Measurements from ENCODE around the gene ANTKMT.
"Not testable (repeated sequence)": the region's sequence is repeated elsewhere in the genome, so short reads cannot be mapped to it uniquely, and the experiment has no call there.

The ANTKMT gene

DNA sequence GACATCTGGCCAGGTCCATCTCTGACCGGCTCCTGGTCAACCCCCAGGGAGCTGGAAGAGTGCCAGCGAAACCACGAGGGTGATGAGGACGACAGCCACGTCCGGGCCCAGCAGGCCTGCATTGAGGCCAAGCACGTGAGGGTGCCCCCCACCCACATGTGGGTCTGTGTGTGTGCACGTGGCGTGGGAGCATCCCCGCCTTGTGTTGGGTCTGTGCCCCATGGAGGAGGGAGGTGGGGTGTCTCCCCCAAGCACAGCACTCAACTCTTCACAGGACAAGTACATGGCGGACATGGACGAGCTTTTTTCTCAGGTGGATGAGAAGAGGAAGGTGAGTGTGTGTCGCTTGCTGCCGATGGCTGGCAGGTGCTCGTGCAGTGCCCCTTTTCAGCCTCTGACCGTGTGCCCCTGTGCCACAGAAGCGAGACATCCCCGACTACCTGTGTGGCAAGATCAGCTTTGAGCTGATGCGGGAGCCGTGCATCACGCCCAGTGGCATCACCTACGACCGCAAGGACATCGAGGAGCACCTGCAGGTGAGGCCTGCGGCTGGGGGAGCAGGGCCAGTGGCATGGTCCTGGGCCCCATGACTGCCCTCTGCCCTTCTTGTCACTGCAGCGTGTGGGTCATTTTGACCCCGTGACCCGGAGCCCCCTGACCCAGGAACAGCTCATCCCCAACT lies 39.1 kb upstream of the ANTKMT start:
- DNase-seq = no peak

- DNase-seq = no peak
Measured at GRCh38 chr16:682493-683395, 38.2 kb upstream of the ANTKMT start.

- no peak for DNase-seq
Measured at GRCh38 chr16:683396-684070, 37.4 kb upstream of the ANTKMT start.

- DNase-seq = peak; percentile 98
Measured at GRCh38 chr16:684071-684794, 36.7 kb upstream of the ANTKMT start, which contains the start of gene JMJD8. JMJD8 (minus strand) TSS chr16:684334; CDS start chr16:684319, 15 bp downstream.

- no peak for DNase-seq
Measured at GRCh38 chr16:684961-685696, 35.8 kb upstream of the ANTKMT start.

GRCh38 chr16:685967-686366 lies 35.0 kb upstream of the ANTKMT start:
- no peak for DNase-seq

DNA sequence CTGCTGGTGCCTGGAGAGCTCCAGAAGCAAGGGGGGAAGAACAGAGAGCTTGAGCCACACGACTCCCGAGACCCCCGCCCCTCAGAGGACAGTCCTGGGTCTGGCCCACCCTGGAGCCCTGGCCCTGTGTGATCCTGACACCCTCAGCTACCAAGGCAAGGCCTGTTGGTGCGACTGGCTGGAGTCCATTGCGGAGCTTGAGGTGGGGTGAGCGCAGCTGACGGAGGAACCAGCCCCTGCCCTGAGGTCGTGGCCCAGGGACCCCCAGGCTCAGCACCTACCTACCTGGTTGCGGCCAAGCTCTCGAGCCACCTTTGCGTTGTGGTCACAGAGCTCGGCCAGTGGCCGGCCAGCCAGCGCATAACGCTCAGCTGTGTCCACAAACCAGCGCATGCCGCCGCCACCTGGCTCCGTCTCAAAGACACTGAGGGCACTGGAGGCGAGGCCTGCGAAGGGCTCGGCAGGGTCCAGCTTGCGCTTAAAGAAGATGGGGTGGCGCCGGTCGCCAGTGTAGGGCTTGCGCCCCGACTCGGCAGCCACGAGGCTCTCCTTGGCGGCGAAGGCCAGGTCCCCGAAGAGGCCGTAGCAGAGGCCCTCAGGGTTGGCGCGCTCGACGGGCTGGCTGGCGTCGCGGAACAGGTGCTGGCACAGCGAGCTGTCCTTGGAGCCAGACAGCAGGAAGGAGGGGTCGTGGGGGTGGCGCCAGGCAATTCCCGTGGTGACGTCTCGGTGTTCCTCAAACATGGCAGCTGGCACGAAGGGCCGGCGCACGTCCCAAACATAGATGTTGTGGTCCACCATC lies 34.3 kb upstream of the ANTKMT start:
- DNase-seq = no peak

- DNase-seq = no peak
Measured at GRCh38 chr16:687499-687898, 33.4 kb upstream of the ANTKMT start.

DNA sequence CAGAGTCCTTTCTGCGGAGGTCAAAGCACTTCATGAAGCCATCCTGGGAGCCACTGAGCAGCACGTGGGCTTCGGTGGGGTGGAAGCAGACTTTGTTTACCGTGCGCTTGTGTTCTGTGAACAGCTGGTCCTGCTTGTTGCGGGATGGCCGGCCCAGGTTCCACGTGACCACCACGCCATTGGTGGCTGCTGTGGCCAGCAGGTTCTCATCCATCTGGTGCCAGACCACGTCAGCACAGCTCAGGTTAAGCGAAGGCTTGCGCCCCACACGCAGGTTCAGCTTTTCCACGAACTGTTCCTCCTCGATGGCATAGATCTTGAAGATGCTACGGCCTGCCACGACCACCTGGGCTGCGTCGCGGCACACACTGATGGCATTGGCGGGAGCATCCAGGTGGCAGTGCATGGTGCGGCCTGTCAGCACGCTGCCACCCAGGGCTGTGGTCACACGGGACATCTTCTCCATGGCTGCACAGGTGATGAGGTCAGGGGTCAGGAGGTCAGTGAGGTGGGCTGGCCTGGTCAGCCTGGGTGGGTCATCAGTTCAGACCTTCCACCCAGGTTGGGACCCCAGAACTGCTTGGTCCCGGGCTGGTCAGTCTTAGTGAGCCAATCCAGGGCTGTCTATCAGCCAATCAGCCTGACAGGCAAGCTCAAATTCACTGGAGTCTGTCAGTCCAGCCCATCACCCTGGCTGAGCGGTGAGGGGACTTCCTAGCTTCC lies 31.6 kb upstream of the ANTKMT start:
- DNase-seq = no peak

- not testable (repeated sequence) for DNase-seq
Measured at GRCh38 chr16:691242-691641, 29.7 kb upstream of the ANTKMT start.

- no peak for DNase-seq
Measured at GRCh38 chr16:692356-693108, 28.4 kb upstream of the ANTKMT start.

DNA sequence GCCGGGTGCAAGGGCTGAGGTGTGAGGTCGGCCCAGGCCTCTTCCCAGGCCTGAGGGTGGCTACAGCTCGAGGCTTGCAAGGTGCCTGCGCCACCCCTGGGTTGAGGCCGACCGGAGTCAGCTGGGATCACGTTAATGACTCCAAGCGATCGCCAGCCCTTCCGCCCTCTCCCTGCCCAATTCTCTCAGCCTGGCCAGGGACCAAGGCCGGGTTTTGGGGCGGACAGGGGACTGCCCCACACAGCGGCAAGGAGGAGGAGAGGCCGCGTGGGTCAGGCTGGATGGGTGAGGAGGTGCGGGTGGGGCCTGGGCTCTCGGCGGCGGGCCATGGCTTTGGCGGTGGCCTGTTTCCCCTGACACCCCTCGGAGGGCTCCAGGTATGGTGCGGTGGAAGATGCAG lies 27.6 kb upstream of the ANTKMT start:
- no peak for DNase-seq

- no peak for DNase-seq
Measured at GRCh38 chr16:693766-694165, 27.2 kb upstream of the ANTKMT start.

GRCh38 chr16:694187-694862 lies 26.6 kb upstream of the ANTKMT start:
- no peak for DNase-seq

DNA sequence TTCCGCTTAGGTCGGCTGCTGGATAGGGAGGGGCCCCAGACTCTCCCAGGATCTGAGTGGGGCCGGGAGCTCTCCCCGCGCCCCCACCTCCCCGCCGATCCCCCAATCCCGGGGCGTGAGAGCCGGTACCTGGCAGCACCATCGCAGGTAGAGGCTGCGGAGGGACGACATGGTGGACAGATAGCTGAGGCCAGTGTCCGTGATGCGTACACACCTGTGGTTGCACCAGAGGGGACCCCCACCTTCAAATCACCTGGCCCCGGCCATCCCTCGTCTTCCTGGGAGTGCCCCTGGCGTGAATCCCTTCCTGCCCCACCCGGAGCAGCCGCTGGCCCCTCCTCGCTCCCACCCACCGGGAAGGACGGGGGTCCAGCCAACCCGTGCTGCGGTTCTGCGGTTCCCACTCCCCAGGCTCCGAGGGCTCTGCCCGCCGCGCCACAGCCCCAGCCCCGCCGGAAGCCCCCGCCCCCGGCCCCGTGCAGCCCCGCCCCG lies 26.0 kb upstream of the ANTKMT start:
- no peak for DNase-seq

DNA sequence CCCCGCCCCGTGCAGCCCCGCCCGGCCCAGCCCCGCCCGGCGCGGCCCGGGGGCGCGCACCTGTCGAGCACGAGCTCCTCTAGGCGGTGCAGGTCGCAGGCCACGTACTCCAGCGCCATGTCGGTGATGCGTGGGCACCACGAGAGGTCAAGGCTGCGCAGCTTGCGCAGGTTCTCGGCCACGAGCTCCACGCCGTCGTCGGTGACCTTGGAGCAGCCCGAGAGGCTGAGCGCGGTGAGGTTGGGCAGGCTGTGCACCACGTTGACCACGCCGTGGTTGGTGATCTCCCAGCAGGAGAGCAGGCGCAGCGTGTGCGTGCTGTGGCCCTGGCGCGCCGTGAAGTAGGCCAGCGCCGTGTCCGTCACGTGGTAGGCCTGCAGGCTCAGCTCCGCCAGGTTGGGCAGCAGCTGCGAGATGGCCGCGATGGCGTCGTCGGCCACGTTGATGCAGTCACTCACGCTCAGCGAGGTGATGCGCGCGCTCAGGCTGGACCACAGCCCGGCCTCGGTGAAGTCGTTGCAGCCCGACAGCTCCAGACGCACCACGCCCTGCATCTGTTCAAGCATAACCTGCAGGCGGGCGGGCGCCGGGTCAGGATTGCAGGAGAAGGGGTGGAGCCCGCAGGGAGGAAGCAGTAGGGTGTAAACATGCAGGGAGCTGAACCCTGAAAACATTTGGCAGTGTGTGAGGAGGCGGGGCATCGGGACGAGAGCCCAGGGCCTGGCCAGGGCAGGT lies 25.4 kb upstream of the ANTKMT start:
- no peak for DNase-seq

DNA sequence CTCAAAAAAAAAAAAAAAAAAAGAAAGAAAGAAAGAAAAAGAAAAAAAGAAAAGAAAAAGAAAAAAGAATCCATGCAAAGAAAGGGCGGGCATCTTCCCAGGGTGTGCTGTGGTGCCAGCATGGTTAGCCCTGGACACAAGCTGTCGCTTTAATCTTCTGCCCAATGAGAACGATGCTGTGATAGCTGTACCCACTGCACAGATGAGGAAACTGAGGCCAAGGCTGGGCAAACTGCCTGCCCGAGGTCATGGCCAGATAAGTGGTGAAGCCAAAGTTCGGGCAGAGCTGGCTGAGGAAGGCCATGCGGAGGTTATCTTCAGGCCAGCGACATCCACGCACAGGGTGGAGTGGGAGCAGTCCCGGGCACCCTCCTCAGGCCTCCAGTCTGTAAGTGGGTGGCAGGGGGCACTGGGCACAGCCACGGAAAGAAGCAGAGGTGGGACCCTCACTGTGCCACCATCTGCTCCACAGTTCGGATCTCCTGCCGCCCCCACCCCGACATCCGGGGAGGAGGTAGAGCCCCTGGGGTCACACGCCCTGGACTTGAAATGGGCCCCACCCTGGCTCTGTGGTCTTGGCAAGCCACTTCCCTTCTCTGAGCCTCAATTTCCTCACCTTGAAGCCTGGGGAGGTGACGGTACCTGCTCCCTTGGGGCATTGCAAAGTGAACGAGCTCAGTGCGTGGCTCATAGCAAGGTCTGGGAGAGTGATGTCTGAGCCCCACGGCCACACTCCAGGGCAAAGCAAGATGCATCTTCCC lies 21.9 kb upstream of the ANTKMT start:
- no peak for DNase-seq

All from femur (tissue), 1 donor.